Suprapubic skin (tissue), 4 donors: ENCODE data around the gene SMG6. TPM values are rescaled to one million over a fixed set of nuclear protein-coding genes. Genes with fewer than 3 reads are reported as not detected.

Experiments
- DNase-seq, 2 donors: peaks; one replicate each; pipeline ENCODE4 v3.0.0-alpha.2; 2019; ENCODE audit warnings: low spot score in 2 of 2
- H3K27ac ChIP-seq: fragments of 200-600 bp; sonication (generic); one replicate; pipeline ENCODE4 v1.5.1; 2019
- H3K27me3 ChIP-seq: fragments of 200-600 bp; sonication (generic); one replicate; pipeline ENCODE4 v1.5.1; 2019
- H3K36me3 ChIP-seq: fragments of 200-600 bp; sonication (generic); one replicate; pipeline ENCODE4 v1.5.1; 2019
- H3K4me1 ChIP-seq: fragments of 200-600 bp; sonication (generic); one replicate; pipeline ENCODE4 v1.5.1; 2019
- H3K4me3 ChIP-seq: fragments of 200-600 bp; sonication (generic); one replicate; pipeline ENCODE4 v1.5.1; 2019; ENCODE audit warnings: mild to moderate bottlenecking
- H3K9me3 ChIP-seq: fragments of 200-600 bp; sonication (generic); one replicate; pipeline ENCODE4 v1.5.1; 2019
- CTCF ChIP-seq, 2 donors: fragments of 200-600 bp in 1 of 2; fragments of 450-650 bp in 1 of 2; sonication (generic) in 1 of 2; IDR thresholded peaks; one replicate each; pipeline ENCODE4 v1.5.1; 2016 to 2019; ENCODE audit warnings: antibody characterized with exemption in 2 of 2, mild to moderate bottlenecking in 1 of 2, moderate library complexity in 1 of 2
- EP300 ChIP-seq: sonication (generic); formaldehyde crosslinking; IDR thresholded peaks from one replicate; pipeline ENCODE4 v1.6.1; 2017; ENCODE audit warnings: antibody characterized with exemption
- POLR2A ChIP-seq, 2 donors: fragments of 450-650 bp; IDR thresholded peaks; one replicate each; pipeline ENCODE4 v1.6.1; 2017; ENCODE audit warnings: antibody characterized with exemption in 2 of 2, mild to moderate bottlenecking in 2 of 2, moderate library complexity in 2 of 2
- POLR2AphosphoS5 ChIP-seq, 3 donors: sonication (generic); formaldehyde crosslinking; IDR thresholded peaks; one replicate each; pipeline ENCODE4 v1.6.1; 2017; ENCODE audit warnings: antibody characterized with exemption in 3 of 3
- WGBS: methylation state at CpG from one replicate; pipeline ENCODE4 v1.1.5; 2018; 5-methylcytosine and 5-hydroxymethylcytosine counted together
- total RNA-seq, 4 donors: library from RNA; depleted of rRNA; stranded (reverse); fragments of >200 nt; gene quantifications; one replicate each; pipeline ENCODE4 v1.1.0, GENCODE V29; 2016

SMG6 gene
- total RNA-seq, 4 donors from 2014 or later, result 29.6 to 58.6 (median 45.5) TPM

GRCh38 chr17:2071455-2072281 is 231.9 kb downstream of the SMG6 start:
- TF ChIP-seq POLR2AphosphoS5 (IDR thresholded peaks at IDR 0.05), result no peak
- no peak for TF ChIP-seq CTCF (IDR thresholded peaks at IDR 0.05)
- TF ChIP-seq POLR2A (IDR thresholded peaks at IDR 0.05), result no peak
- TF ChIP-seq EP300, result no peak
- Histone ChIP-seq H3K4me3 (no peak overlapping the region), H3K9me3 (no peaks in the 10 kb centered on the region), H3K27me3 (no peaks in the 10 kb centered on the region), H3K4me1 (peaks cover 61% of the 10 kb centered on the region), H3K36me3 (peaks cover 21% of the 10 kb centered on the region), H3K27ac (peak overlapping the region; percentile 55)
- 84% methylated on average over 29 of the region's 31 CpGs for WGBS
- DNase-seq, result peak in 1 of 2 donors; percentile 75

GRCh38 chr17:2071024-2071385 is 232.6 kb downstream of the SMG6 start:
- H3K4me3 ChIP-seq, result no peak overlapping the region
- peaks cover 18% of the 10 kb centered on the region for H3K36me3 ChIP-seq
- TF ChIP-seq POLR2AphosphoS5 (IDR thresholded peaks at IDR 0.05), result no peak
- TF ChIP-seq POLR2A (IDR thresholded peaks at IDR 0.05), result no peak
- no peak for TF ChIP-seq CTCF (IDR thresholded peaks at IDR 0.05)
- peaks cover 57% of the 10 kb centered on the region for H3K4me1 ChIP-seq
- 90% methylated on average over 6 of the region's 6 CpGs for WGBS
- peak overlapping the region; percentile 55 for H3K27ac ChIP-seq
- no peaks in the 10 kb centered on the region for H3K27me3 ChIP-seq
- H3K9me3 ChIP-seq, result no peaks in the 10 kb centered on the region
- no peak for DNase-seq

- no peak for DNase-seq
- peaks cover 57% of the 10 kb centered on the region for H3K4me1 ChIP-seq
These were observed 233.2 kb downstream of the SMG6 start for GRCh38 chr17:2070241-2071023.

GRCh38 chr17:2068519-2069051 is 235.0 kb downstream of the SMG6 start:
- peaks cover 31% of the 10 kb centered on the region for H3K36me3 ChIP-seq
- DNase-seq, result peak in 1 of 2 donors; percentile 67
- TF ChIP-seq POLR2A (IDR thresholded peaks at IDR 0.05), result no peak
- TF ChIP-seq EP300, result no peak
- TF ChIP-seq CTCF (IDR thresholded peaks at IDR 0.05), result no peak
- TF ChIP-seq POLR2AphosphoS5 (IDR thresholded peaks at IDR 0.05), result no peak
- 51% methylated on average over 14 of the region's 15 CpGs for WGBS
- H3K4me3 ChIP-seq, result no peak overlapping the region
- H3K27me3 ChIP-seq, result no peaks in the 10 kb centered on the region
- no peaks in the 10 kb centered on the region for H3K9me3 ChIP-seq
- peaks cover 62% of the 10 kb centered on the region for H3K4me1 ChIP-seq
- peak overlapping the region; percentile 74 for H3K27ac ChIP-seq

More at GRCh38 chr17:2070241-2071023, 233.2 kb downstream of the SMG6 start:
- peaks cover 18% of the 10 kb centered on the region for H3K36me3 ChIP-seq
- no peak for TF ChIP-seq POLR2AphosphoS5 (IDR thresholded peaks at IDR 0.05)
- 65% methylated on average over 10 of the region's 13 CpGs for WGBS
- no peaks in the 10 kb centered on the region for H3K9me3 ChIP-seq
- H3K27ac ChIP-seq, result peak overlapping the region; percentile 55
- H3K27me3 ChIP-seq, result no peaks in the 10 kb centered on the region
- no peak overlapping the region for H3K4me3 ChIP-seq

GRCh38 chr17:2068031-2068518 is 235.5 kb downstream of the SMG6 start:
- Histone ChIP-seq H3K4me1 (peaks cover 67% of the 10 kb centered on the region), H3K36me3 (peaks cover 37% of the 10 kb centered on the region), H3K27me3 (no peaks in the 10 kb centered on the region), H3K9me3 (no peaks in the 10 kb centered on the region), H3K4me3 (no peak overlapping the region), H3K27ac (peak overlapping the region; percentile 74)
- no peak for TF ChIP-seq POLR2A (IDR thresholded peaks at IDR 0.05)
- no peak for TF ChIP-seq POLR2AphosphoS5 (IDR thresholded peaks at IDR 0.05)
- TF ChIP-seq EP300, result no peak
- TF ChIP-seq CTCF (IDR thresholded peaks at IDR 0.05), result no peak
- peak in 1 of 2 donors; percentile 71 for DNase-seq
- WGBS, result 68% methylated on average over 5 of the region's 6 CpGs
